Endothelial cell (in vitro differentiated cells): ENCODE measurements around the gene PDE6B. TPM values are rescaled to one million over a fixed set of nuclear protein-coding genes. Genes with fewer than 3 reads are reported as not detected.

Experiments used
- DNase-seq: peaks from one replicate; pipeline ENCODE4 v3.0.0; 2021; ENCODE audit warnings: low spot score
- H3K27ac Mint-ChIP-seq: one replicate; pipeline ENCODE4 v1.8.0; 2021; ENCODE audit warnings: mixed read lengths, inconsistent platforms; ENCODE audit not compliant: unreplicated experiment
- H3K27me3 Mint-ChIP-seq: one replicate; pipeline ENCODE4 v1.8.0; 2021; ENCODE audit warnings: mild to moderate bottlenecking, moderate library complexity, mixed read lengths, inconsistent platforms; ENCODE audit not compliant: unreplicated experiment
- H3K36me3 Mint-ChIP-seq: one replicate; pipeline ENCODE4 v1.8.0; 2021; ENCODE audit warnings: mild to moderate bottlenecking, low read depth, mixed read lengths, inconsistent platforms; ENCODE audit not compliant: unreplicated experiment
- H3K4me1 Mint-ChIP-seq: one replicate; pipeline ENCODE4 v1.8.0; 2021; ENCODE audit warnings: mild to moderate bottlenecking, mixed read lengths, inconsistent platforms; ENCODE audit not compliant: unreplicated experiment
- H3K4me3 Mint-ChIP-seq: one replicate; pipeline ENCODE4 v1.8.0; 2021; ENCODE audit warnings: mild to moderate bottlenecking, mixed read lengths, inconsistent platforms; ENCODE audit not compliant: unreplicated experiment
- H3K9me3 Mint-ChIP-seq: one replicate; pipeline ENCODE4 v1.8.0; 2021; ENCODE audit warnings: mixed read lengths, inconsistent platforms; ENCODE audit not compliant: unreplicated experiment
- CTCF ChIP-seq: fragments of 200-600 bp; sonication (generic); IDR thresholded peaks from one replicate; pipeline ENCODE4 v1.5.0; 2021; ENCODE audit warnings: antibody characterized with exemption; ENCODE audit not compliant: unreplicated experiment
- total RNA-seq: library from RNA; stranded (reverse); fragmentation: NEBNext Ultra II Directional; extraction: Animal tissue kit (Norgen Biotek cat#: 25700); gene quantifications from one replicate; pipeline ENCODE4 v1.2.1, GENCODE V29; 2021; ENCODE audit not compliant: unreplicated experiment

The PDE6B gene
- total RNA-seq, 1 donor from 2014 or later: 5.1 TPM

- no peak overlapping the region for H3K4me3 Mint-ChIP-seq
- peaks cover 26% of the 10 kb centered on the region for H3K27me3 Mint-ChIP-seq
- no peak overlapping the region for H3K27ac Mint-ChIP-seq
- no peak for DNase-seq
- H3K4me1 Mint-ChIP-seq: peaks cover 11% of the 10 kb centered on the region
- H3K36me3 Mint-ChIP-seq: no peaks in the 10 kb centered on the region
- no peak for TF ChIP-seq CTCF
- no peaks in the 10 kb centered on the region for H3K9me3 Mint-ChIP-seq
Measured at GRCh38 chr4:578451-579443, 46.6 kb upstream of the PDE6B start.

GRCh38 chr4:579543-580175, 45.7 kb upstream of the PDE6B start:
- no peak for DNase-seq
- no peaks in the 10 kb centered on the region for H3K9me3 Mint-ChIP-seq
- no peak for TF ChIP-seq CTCF
- H3K27ac Mint-ChIP-seq: no peak overlapping the region
- peaks cover 11% of the 10 kb centered on the region for H3K4me1 Mint-ChIP-seq
- peaks cover 19% of the 10 kb centered on the region for H3K27me3 Mint-ChIP-seq
- H3K36me3 Mint-ChIP-seq: no peaks in the 10 kb centered on the region
- no peak overlapping the region for H3K4me3 Mint-ChIP-seq

GRCh38 chr4:581181-581580, 44.2 kb upstream of the PDE6B start:
- DNase-seq: no peak
- Mint-ChIP-seq H3K27me3 (peaks cover 19% of the 10 kb centered on the region), H3K4me1 (peaks cover 11% of the 10 kb centered on the region), H3K36me3 (no peaks in the 10 kb centered on the region), H3K27ac (no peak overlapping the region), H3K4me3 (no peak overlapping the region), H3K9me3 (no peaks in the 10 kb centered on the region)
- no peak for TF ChIP-seq CTCF

GRCh38 chr4:581753-582361, 43.5 kb upstream of the PDE6B start:
- H3K27ac Mint-ChIP-seq: no peak overlapping the region
- no peak for DNase-seq
- H3K27me3 Mint-ChIP-seq: peaks cover 19% of the 10 kb centered on the region
- H3K36me3 Mint-ChIP-seq: no peaks in the 10 kb centered on the region
- no peak for TF ChIP-seq CTCF
- no peak overlapping the region for H3K4me3 Mint-ChIP-seq
- peaks cover 10% of the 10 kb centered on the region for H3K4me1 Mint-ChIP-seq
- no peaks in the 10 kb centered on the region for H3K9me3 Mint-ChIP-seq
